ENCODE measurements around the gene SOBP.
A peak's percentile ranks its signal among the peaks of the same experiment; 100 is the strongest.

The SOBP gene

DNA sequence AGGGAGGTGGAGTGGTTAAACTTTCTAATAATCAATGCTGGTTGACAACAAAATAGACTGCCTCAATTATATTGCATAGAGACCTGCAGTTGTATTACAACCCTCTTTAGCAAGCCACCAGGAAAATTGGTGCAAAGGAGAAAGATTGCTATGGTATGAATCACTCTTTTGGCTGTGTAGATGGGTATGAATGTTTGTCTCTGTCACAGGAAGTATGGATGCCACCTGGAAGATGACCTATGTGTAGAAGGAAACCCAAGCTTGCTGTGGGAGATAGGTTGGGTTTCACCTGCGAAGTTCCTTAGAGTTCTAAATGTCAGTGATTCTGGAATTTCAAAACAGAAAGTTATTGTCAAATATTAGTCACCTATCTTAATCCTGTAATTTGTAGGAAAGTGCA, 134.6 kb downstream of the SOBP start:
- no peak for DNase-seq

DNA sequence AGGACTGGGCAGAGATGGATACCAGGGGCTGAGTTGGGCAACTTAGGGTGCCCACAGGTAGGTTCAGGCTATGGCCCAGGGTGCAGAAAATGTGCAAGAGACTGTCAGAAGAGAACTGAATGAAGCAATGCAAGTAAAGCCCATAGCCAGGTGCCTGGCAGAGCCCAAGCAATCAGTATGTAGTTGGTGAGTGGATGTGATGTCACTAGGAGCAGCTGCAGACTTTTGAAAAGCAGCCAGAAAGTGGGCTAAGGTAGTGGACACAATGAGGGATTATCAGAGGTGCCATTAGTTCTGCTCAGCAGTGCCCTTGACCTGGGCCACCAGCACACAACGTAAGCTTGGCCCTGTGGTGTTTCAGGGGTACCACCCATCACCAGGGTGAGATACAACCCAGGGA, 135.3 kb downstream of the SOBP start:
- no peak for DNase-seq

DNA sequence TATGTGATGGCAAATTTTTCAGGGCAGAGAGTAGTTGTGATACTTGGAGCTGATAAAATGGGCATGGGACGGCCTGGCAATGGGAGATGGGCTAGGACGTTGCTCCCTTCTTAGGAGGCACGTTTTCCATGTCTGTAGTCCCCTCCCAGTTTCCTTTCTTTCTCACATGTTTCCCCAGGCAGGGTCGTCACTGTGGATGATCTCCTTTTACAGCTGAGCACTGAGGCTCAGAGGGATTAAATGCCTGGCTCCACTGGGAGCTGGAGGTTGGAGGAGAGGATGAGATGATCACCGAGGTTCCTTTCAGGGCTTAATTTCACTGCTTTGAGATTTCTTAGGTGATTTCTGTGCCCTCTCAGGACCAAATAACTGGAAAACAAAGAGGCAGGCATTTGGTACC, 136.7 kb downstream of the SOBP start:
- DNase-seq, result peak; percentile 73

DNA sequence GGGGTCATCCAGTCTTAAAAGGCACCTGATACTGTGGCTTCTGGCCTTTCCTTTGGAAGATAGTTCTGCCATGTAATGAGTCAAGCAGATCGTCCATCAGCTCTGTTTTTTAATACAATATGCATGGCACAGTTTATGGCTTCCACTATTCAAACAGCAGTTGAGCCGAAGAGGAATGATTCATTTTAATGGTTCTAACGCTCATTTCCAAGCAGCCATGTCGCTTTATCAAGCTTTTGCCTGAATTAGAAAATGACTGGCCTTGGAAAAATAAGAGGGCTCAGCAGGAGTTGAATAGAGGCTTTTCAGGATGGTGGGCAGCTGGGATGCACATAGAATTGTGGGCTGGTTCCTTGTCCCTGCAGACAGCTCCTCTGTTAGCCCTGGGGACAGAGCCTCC, 138.1 kb downstream of the SOBP start:
- DNase-seq, result no peak

DNA sequence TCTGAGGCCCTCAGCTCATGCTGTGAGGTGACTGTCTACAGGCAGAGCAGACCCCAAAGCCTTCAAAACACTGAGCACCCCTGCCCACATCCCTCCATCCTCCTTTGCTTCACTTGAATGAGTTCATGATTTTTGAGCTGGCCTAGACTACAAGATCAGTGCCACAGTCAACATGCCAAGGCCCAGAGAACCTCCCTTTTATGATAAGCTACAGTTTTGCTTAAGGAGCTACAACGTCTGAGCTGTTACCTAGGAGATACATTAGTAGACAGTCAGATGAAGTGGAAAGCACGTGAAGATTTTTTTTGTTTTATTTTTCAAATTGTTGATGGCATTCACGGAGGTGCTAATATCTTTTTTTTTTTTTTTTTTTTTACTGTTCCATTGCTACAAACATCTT, 139.0 kb downstream of the SOBP start:
- no peak for DNase-seq

DNA sequence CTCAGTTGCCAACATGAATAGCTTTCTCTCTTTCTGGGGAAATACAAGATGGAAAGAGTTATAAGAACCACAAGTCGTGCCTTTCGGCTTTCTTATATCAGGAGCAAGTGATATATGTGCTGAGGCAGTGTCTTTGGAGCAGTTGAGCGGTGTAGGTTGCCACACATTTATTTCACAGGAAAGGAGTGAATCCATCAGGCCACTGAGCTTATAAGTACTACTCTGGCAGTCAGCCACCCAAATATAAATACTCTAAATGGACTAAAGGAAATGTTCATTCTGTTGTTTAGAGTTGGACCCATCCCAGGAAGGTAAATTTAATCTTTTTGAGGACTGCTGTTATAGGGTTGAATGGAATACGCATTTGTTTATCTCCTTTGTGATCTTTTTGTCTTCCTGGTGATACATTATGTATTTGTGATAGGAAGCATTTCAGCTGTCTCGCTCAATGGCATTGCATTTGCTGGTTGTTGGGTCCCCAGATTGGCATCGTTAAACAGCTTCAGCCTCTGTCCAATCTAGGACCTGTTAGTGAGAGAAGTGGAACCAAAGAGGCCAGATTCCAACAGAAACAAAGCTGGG, 139.7 kb downstream of the SOBP start:
- no peak for DNase-seq

DNA sequence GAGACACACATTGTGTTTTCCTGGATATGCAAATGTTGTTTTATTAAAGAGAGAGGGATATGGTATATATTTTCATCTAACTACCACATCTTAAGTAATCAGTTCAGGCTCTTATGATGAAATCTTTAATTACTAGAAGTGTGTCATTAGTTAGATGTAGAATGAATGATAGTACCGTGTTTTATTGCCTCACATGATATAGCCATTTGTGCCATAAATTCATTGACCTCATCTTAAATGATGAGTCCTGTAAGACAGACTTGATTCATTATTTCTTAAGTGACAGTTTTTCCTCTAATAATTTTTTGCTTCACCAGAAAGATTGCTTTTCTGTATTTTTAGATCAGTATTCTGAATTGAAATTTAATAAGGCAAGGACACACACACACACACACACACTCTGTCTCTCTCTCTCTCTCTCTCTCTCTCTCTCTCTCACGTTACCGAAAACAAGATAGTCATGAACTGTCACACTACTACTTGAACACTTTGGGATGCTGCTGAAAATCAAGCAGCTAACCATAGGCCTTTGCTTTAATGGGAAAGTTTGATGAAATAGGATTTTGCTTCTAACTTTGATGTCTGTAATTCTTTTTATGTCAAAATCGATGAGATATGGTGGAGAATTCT, 140.5 kb downstream of the SOBP start:
- DNase-seq, result no peak

DNA sequence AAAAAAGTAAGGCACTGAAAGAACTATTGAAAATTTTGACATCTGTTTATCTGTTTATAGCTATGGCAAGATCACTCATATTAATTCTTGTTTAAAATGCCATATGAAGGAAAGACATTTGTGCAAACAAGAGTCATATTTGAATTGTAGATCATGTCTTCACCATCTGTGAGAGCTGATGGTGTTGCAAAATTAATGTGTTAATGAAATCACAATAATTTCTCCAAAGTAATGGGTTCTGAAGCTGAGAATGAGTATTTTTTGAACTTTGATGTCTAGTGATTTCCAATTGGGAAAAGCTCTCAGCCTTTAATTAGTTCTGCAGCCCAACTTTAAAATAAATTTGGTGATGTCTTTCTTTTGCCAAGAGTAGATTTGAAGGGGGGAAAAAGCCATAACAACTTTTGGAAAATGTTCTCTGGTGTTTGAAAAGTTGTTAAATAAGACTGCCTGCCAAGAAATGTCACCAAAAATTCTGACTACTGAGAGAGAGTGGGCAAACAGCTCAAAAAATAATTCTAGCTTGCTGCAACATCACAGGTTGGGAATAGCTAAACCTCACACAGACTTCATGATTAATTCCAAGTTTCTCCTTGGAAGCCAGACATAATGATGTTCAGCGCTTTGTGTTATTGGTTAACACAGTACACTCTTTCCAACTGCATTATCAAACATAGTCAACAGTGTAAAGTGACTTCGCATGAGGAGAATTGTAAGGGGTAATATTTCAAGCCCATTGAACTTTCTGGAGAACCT, 142.6 kb downstream of the SOBP start:
- no peak for DNase-seq

DNA sequence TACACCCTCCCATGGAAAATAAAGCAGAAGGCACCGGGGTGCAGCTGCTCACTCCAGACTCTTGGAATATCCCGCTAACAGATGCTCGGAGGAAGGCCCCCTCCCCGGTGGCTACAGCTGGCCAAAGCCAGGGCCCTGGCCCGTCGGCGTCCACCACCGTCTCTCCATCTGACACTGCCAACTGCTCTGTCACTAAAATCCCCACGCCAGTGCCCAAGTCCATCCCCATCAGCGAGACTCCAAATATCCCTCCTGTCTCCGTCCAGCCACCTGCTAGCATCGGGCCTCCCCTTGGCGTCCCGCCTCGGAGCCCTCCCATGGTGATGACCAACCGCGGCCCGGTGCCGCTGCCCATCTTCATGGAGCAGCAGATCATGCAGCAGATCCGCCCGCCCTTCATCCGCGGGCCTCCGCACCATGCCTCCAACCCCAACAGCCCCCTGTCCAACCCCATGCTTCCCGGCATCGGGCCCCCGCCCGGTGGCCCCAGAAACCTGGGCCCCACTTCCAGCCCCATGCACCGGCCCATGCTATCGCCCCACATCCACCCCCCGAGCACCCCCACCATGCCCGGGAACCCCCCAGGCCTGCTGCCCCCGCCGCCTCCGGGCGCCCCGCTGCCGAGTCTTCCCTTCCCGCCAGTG, 143.9 kb downstream of the SOBP start:
- no peak for DNase-seq

DNA sequence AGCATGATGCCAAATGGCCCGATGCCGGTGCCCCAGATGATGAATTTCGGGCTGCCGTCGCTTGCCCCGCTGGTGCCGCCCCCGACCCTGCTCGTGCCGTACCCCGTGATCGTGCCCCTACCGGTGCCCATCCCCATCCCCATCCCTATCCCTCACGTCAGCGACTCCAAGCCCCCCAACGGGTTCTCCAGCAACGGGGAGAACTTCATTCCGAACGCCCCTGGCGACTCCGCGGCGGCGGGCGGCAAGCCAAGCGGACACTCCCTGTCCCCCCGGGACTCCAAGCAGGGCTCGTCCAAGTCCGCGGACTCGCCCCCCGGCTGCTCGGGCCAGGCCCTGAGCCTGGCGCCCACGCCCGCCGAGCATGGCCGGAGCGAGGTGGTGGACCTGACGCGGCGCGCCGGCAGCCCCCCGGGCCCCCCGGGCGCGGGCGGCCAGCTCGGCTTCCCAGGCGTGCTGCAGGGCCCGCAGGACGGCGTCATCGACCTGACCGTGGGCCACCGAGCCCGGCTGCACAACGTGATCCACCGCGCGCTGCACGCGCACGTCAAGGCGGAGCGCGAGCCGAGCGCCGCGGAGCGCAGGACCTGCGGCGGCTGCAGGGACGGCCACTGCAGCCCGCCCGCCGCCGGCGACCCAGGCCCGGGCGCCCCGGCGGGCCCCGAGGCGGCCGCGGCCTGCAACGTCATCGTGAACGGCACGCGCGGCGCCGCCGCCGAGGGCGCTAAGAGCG, 144.6 kb downstream of the SOBP start:
- DNase-seq, result no peak

DNA sequence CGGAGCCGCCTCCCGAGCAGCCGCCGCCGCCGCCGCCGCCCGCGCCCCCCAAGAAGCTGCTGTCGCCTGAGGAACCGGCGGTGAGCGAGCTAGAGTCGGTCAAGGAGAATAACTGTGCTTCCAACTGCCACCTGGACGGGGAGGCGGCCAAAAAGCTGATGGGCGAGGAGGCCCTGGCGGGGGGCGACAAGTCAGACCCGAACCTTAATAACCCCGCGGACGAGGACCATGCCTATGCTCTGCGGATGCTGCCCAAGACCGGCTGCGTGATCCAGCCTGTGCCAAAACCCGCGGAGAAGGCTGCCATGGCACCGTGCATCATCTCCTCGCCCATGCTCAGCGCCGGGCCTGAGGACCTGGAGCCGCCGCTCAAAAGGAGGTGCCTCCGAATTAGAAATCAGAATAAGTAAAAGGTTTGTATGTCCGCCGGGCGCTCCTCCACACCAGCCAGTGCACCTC, 145.2 kb downstream of the SOBP start:
- no peak for DNase-seq

DNA sequence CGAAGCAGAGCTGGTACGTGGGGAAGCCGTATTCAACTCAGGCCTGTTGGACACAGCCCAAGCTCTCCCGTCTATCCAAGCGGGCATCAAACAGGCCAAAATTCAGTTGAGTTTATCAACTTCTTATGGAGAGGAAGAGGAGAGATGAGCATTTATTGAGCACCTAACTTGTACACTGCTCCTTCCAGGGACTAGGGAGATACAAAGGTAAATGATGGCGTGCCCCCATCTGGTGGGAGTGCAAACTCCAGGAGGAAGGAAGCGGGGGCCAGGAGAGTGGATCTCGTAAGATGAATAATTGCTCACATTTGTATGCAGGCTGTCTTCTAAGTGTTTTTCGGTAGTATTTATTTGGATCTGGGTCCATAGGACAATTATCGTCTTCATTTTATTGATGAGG, 146.6 kb downstream of the SOBP start:
- DNase-seq, result no peak

DNA sequence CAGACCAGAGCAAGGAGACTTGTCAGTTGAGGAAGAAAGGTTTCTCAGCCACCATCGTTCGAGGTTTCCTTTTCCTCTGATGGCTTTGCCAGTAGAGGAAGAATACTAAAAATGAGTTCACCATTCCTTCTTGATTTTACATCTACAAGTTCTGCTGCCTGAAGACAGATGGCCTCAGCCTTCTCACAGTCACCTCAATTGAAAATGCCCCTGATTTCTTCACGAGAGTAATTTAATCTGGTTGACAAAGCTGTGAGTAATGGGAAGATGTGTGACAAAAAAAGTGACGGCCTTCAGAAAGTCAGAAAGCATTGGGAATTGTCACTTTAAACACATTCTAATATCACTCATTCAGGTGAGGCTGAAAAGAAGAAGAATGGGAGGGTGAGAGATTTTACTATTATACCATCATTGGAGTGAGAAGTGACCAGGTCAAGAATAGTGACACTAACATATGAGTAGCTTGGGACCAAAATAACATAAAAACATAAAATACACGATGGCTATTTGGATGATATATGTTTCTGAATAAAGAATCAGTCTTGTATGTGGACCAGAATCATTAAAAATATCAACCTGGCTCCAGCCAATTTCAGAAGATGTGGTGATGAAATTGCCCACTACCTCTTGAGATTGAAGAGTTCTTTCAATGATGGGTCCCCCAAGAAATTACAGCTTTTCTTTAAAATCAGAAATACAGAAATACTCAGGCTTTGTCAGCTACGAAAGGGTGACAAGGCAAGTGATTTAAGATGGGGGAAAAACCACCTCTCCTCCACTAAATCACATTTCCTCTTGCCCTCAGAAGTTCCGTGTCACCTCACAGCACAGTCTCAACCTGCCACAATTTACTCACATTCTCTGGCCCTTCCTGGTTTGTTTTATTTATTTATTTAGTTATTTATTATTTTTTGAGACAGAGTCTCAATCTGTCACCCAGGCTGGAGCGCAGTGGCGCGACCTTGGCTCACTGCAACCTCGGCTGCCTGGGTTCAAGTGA, 147.7 kb downstream of the SOBP start:
- DNase-seq, result no peak

DNA sequence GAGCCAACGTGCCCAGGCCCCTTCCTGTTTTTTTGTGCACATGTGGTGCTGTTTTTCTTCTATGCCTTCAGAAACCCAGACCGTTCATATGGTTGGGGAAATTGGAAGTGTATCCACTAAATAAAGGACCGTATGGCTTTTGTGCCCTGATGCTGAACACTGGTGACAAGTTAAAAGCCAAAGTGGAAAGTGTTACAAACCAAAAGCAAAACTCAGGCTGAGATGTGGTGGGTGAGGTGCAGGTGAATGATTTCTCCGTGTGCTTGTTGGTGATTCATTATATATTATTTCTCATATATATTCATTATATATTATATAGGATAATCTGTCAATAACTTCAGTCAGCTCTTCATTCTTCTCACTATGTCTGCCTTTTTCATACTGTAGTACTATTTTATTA, 148.6 kb downstream of the SOBP start:
- DNase-seq, result no peak

DNA sequence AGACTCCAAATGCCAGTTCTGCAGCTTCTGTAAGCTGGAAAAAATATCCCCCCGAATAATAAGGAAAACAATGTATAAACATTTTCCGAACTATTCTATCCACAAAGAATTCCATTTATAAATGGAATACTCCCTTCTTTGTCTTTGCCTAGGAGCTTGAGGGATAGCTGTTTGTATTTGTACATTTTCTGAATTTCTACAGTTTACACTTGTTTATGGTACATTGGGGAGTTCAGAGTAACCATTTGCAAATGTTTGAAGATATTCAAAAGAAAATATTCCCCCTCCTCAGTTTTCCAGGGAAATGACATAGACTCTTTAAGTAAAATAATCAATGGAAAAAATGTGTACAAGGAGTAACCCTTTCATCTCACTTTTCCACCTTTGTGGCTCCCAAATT, 149.6 kb downstream of the SOBP start:
- no peak for DNase-seq

DNA sequence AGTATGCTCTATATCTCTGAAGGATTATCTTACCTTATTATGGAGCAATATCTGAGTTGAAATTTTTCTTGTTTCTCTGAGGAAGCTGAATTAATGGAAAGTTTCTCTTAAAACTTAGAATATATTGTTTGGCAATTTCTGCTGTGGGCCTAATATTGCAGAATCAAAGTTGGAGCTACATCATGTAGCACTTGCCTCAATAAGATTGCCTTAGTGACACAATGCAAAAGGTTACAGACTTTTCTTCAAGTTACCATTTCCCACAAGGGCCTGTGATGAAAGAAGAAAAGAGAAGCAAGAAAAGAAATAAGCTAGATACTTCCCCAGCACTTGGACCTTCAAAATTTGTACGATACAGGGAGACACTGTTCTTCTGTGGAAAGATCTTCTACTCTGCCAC, 151.2 kb downstream of the SOBP start:
- no peak for DNase-seq

DNA sequence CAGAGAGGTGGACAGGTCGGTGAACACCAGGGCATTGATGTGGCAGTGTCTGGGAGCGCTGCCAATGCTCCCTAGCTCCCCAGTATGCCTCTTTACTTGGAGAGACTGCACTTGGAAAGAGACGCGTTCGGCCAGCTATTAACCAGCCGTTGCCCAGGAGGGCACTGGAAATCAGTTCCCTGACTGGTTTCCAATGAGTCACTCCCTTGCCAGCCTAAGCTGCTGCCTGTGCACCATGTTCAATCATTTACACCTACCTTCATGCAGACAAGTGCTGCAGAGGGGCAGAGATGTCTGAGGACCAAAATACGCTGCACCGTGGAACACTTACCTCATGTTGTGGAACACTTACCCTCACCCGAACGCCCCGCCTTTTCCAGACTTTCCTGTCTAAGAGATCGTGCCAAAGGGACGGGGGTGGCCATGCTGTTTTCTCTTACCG, 151.6 kb downstream of the SOBP start:
- no peak for DNase-seq

DNA sequence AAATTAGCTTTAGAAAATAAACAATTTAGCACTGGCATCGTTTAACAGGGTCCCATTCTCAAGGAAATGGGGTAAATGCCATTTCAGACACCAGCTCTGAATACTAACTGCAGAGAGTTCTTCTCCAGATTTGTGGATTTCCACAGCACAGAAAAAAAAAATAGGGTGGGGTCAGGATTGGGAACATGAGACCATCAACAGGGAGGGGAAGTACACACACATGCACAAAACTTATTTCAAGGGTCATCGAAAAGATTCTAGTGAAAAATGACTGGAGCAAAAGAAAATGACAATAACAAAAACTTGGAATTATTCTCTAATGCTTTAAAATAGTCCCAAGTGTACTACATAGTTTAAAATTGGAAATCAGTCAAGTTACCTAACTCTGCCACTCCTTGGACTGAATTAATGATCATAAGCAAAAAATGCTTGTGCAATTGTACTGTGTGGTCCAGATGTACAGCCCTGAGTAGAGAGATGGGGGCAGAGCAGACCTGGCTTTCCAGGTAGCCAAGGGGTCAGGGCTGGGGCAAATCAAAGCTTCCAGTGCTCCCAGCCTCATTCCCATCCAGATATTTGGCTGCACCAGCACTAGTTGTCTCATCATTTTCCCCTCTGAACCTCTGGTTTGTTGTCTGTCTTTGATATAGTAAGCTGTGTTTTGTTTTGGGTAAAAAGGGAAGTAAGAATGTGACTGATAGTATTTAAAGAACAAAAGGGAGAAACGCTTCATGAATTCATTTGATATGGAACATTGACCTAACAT, 152.4 kb downstream of the SOBP start:
- DNase-seq, result no peak

DNA sequence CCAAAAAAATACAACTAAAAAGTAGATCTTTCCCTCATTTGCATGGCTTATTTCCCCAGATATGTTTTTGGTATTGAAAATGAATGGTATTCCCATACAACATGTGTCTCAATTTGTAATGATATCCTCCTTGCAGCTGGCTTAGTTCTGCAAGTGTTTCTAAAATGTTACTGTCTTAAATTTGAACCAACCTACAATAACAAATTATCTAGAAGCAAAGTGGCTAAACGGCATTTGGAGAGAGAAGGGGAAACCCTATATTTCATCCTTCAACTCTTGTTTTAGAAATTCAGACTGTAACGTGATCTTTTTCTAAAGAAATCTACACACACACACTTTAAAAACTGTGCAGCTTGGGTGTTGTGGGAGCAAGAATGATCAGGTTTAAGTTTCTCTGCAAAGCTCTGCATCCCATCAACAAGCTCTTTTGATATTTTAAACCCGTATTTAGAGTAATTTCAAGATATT, 153.0 kb downstream of the SOBP start:
- no peak for DNase-seq

DNA sequence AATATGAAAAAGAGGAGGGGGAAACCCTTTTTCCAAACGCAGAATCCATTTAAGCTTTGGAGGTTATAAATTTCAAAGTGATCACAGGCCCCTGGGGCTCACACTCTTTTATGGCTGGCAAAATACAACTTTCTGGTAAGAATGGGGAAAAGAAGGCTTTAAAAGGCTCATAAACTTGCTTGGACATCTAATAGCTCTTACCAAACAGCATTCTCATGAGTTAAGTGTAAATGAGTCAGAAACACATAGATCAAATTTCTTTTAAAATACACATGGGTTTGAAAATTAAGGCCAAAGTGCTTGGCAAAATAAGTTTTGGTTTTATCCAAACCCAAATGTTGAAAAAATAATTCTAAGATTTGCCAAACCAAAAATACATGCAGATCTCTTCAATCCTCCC, 154.6 kb downstream of the SOBP start:
- no peak for DNase-seq

DNA sequence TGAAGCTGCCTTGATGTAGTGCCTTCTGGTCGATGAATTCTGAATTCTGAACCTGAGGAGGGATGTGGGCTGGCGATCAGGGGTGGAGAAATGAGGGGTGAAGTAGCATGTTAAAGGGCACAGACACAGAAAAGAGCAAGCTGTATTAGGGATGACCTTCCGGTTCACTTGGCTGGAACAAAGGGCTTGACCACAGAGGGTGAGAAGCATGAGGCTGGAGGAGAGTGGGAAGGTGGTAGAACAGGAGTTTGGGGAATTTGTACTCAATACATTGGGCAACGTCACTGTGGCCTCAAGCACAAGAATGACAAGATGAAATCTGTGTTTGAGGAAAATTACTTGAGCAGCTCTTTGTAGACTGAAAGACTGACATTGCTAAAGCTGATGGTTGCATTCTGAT, 155.8 kb downstream of the SOBP start:
- no peak for DNase-seq
